ENCODE results near the gene CTSV.
A peak's percentile ranks its signal among the peaks of the same experiment; 100 is the strongest.
"Not testable (repeated sequence)": the region's sequence is repeated elsewhere in the genome, so short reads cannot be mapped to it uniquely, and the experiment has no call there.

CTSV gene

DNA sequence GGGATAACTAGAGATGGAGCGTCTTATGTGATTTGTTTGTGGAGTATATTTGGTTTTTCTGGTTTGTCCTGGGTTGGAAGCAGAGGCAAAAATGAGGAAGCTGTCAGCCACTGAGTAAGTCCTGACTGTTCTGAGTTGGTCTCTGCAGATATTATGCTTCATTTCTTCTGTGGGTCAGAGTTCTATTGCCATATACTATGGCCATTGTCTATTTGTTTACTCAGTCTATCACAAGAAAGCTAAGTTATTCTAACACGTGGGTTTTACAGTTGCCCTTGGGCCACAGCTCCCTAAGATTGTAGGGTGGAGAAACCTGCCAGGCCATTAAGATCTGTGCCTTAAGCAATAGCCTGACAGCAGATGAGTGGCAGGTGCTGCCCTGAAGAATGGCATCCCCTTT lies 3.0 kb upstream of the CTSV start:
- DNase-seq (ENCODE audit: extremely low spot score) = no peak
- TF ChIP-seq, protein P1, sequence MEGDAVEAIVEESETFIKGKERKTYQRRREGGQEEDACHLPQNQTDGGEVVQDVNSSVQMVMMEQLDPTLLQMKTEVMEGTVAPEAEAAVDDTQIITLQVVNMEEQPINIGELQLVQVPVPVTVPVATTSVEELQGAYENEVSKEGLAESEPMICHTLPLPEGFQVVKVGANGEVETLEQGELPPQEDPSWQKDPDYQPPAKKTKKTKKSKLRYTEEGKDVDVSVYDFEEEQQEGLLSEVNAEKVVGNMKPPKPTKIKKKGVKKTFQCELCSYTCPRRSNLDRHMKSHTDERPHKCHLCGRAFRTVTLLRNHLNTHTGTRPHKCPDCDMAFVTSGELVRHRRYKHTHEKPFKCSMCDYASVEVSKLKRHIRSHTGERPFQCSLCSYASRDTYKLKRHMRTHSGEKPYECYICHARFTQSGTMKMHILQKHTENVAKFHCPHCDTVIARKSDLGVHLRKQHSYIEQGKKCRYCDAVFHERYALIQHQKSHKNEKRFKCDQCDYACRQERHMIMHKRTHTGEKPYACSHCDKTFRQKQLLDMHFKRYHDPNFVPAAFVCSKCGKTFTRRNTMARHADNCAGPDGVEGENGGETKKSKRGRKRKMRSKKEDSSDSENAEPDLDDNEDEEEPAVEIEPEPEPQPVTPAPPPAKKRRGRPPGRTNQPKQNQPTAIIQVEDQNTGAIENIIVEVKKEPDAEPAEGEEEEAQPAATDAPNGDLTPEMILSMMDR (IDR thresholded peaks at IDR 0.05; ENCODE audit: control extremely low read depth, extremely low read depth, low read depth, missing control alignments) = no peak
- POLR2A ChIA-PET = no interaction called here
- CTCF ChIA-PET = interaction anchor here (1.7 kb wide), 1 partner anchor 9 kb away, joined by 5 read pairs; no protein-coding TSS in a partner anchor

DNA sequence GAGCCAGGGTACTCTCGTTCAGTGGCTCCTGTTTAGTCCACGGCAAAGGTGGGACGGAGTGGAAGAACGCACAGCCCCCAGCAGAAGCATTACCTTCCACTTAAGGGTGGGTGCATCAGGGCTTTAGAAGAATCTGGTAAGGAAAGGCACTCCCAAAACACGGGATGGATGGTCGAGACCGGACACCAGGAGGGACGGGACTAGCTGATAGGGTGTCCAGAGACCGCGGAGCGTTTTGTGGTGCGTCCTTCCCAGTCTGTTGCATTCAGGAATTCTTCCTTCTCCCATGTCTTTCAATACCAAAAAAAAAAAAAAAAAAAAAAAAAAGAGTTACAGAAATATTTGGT lies 545 bp upstream of the CTSV start:
- POLR2A ChIA-PET = no interaction called here
- peak; percentile 22 for DNase-seq (ENCODE audit: extremely low spot score)
- TF ChIP-seq, protein P1 (IDR thresholded peaks at IDR 0.05; ENCODE audit: control extremely low read depth, extremely low read depth, low read depth, missing control alignments) = no peak
- CTCF ChIA-PET = no interaction called here

DNA sequence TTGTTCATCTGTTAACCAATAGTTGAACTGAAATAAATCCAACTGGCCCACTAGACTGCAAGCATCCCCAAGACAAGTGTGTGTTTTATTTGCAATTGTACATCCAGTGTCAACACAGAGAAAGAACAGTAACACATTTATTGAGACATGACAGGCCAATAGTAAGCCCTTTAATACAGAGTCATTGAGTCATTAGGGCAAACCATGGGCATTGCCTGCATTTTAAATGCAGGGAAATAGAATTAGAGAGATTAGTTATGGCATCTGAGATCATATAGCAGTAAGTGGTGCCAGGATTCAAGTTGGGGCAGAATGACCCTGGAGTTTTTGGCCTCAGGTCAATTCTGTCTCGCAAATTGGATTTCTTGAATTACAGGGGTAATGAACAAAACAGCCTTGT lies 15.4 kb downstream of the CTSV start:
- DNase-seq (ENCODE audit: extremely low spot score); POLR2A ChIA-PET; CTCF ChIA-PET: not testable (repeated sequence)

DNA sequence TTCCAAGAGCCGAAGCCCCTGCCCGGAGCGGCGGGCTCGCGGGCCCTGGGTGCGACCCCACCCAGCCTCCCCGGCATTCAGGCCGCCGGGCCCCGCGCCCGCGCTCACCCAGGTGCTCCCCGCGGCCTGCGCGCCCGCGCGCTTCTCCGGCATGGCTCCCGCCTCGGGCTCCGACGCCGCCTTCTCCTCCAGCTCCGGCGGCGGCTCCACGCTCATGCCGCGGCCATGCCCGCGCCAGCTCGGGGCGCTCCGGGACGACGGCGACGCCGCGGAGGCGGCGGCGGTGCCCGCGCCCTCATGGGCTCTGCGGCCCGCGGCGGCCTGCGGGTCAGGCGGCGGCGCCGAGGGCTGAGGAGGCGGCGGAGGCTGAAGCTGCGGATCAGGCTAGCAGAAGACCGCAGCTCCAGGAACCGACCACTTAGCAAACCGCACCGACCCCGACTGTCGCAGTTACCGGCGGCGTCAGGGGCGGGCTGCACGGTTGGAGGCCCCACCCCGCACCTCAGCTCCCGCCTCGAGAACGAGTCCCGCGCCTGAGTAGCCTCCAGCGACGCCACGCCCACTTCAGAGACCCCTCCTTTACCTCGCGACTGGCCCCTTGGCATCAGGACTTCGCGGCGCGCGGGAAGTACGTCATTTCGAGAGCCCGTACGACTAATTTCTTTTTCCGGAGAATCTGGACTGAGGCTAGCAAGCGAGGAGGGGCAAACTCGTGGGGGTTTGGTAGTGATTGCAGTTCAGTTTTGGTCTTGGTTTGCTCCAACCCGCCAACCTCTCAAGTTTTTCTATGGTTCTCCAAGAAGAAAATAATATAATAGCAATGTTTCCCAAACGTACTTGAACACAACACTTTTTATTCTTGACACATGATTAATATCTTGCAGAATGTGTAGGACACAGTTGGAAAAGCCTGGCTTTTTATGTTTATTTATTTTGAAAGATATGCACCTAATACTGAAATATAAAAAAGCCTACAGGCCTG lies 25.5 kb downstream of the CTSV start:
- POLR2A ChIA-PET, CTCF ChIA-PET: not testable (repeated sequence)
- DNase-seq (ENCODE audit: extremely low spot score) = peak; percentile 43

DNA sequence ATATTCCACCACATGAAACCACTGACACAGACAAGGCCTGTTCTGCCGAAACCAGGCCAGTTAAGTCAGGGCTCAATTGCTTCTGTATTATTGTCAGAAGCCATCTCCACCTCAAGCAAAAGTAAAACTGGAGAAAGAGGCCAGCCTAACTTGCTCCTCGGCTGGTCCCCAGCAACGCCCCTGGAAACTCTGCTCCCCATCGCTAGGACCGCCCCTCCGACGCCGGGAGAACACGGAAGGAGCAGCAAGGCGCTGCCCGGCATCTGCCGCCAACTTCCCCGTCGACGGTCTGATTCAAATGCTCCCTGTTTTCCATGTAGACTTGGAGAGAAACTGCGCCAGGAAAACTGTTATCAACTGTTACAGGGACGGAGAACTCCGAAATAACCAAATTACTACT lies 26.3 kb downstream of the CTSV start:
- POLR2A ChIA-PET; CTCF ChIA-PET; DNase-seq (ENCODE audit: extremely low spot score): not testable (repeated sequence)

DNA sequence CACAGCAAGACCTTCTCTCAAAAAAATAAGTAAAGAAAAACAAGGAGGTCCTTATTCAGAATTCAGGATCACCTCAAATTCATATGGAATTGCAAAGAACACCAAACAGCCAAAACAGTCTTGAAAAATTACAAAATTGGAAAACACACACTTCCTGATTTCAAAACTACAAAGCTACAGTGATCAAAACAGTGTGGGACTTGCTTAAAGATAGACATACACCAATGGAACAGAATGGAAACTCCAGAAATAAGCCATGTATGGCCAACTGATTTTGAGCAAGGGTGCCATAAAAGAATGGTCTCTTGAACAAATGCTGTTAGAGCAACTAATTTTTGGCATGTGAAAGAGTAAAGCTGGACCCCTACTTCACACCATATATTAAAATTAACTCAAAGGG lies 36.7 kb downstream of the CTSV start:
- POLR2A ChIA-PET; CTCF ChIA-PET; DNase-seq (ENCODE audit: extremely low spot score): not testable (repeated sequence)

DNA sequence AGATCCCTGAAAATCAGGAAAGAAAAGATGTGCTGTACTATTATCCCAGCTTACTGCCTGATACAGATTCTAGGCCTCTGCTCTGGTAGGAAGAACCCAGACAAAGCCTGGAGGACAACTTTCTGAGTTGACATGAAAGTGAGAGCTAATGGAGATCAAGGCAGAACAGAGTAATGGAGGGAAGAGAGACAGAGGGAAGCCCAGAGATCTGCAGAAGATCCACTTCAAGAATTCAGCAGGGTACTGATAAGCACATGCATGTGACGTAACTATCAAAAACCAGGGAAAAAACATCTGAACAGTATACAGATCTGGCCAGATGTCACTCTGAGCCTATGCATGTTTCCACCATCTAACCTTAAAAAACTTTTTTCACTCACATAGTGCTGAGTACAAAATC lies 37.6 kb downstream of the CTSV start:
- CTCF ChIA-PET; DNase-seq (ENCODE audit: extremely low spot score): not testable (repeated sequence)

DNA sequence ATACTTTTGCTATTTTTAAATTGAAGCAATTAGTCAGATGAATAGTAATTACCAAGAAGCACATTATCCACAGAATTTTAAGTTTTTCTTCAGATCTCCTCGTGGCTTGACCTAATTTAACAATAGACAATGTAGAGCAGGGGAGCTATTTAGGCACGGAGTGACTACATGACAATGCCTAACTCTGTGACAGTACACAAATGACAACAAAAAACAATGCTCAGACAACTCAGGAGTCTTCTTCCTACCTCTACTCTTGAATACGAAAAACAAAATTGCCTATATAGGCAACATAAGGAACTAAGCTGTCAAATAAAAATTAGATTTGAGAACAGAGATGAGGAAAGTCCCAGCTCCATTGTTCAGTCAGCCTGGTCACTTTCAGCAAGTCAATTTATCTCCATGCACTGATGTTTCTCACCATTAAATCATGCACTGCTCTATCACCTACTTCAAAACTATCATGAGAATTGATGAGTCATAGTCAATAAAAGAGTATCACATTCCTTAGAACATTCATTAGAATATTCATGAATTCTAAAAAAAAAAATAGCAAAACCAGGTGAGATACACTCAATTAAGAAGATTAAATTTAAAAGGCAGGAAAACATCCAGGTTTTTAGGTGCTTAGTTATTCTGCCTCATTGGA lies 38.7 kb downstream of the CTSV start:
- POLR2A ChIA-PET; DNase-seq (ENCODE audit: extremely low spot score); CTCF ChIA-PET: not testable (repeated sequence)

More for the DNA sequence above, 37.6 kb downstream of the CTSV start:
- POLR2A ChIA-PET = not testable (repeated sequence)

DNA sequence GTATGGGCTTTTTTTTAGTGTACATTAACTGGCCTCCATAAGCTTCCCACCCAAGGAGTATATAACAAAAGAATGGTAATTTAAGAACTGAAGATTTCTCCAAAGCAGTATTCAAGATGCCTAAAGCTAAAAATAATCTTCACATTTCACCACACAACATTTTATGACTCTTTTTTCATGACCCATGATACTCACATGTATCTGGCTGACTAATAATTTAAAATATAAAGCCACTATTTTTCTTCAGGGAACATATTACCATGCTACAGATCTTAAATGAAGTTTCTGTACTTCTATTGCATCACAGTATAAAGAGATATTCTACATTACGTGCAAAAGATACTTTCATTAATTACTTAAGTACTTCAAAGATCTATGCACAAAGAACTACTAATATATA lies 39.2 kb downstream of the CTSV start:
- CTCF ChIA-PET, POLR2A ChIA-PET: not testable (repeated sequence)

DNA sequence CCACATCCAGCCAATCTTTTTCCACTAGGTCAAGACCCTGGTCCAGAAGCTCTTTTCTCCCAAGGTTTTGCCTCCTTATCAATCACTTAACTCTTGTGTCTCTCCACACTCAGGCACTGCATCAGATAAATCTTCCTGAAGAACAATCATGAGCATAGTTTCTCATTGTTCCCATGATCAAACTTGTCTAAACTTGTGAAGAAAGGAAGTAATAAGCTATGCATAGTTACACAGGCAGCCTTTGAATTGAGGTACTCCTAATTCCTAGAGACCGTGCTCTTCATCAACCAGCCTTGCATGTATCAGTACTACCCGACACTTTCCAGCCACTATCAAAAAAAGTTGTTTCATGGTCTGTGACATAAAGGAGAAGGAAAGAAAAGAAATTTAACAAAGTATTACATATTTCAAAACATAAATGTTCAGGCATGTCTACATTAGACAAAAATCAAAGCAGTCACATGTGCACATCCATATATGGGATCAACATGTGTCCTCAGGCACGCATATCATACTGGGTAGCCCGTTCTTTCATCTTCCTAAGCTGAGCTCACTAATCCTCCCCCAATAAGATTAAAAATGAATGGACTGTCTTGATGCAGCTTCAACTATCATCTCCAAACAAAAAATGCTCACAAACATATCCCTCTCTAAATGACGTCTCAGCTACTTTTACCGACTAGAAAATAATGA lies 41.8 kb downstream of the CTSV start:
- CTCF ChIA-PET; DNase-seq (ENCODE audit: extremely low spot score); POLR2A ChIA-PET: not testable (repeated sequence)

More for the DNA sequence above, 39.2 kb downstream of the CTSV start:
- not testable (repeated sequence) for DNase-seq (ENCODE audit: extremely low spot score)

DNA sequence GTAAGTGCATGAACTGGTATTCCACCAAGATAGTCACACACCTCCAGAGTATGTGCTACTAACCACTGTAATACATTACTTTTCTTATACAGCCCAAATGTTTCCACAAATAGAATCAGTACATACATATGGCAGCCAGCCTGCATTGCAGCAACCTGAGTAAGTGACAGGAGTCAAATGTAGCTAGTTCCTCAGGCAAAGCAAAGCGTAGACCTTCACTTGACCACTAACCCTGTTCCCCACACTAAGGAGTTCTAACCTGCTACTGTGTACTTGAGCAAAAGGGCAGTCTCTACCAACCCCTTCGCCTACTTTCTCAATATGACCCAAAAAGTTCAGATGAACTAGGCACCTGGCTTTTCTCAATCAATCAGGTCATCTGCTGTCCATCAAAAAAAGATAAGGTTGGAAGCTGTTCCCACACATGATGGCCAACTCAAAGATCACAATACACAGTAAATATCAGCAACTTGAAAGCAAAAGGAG lies 44.4 kb downstream of the CTSV start:
- DNase-seq (ENCODE audit: extremely low spot score); CTCF ChIA-PET; POLR2A ChIA-PET: not testable (repeated sequence)

DNA sequence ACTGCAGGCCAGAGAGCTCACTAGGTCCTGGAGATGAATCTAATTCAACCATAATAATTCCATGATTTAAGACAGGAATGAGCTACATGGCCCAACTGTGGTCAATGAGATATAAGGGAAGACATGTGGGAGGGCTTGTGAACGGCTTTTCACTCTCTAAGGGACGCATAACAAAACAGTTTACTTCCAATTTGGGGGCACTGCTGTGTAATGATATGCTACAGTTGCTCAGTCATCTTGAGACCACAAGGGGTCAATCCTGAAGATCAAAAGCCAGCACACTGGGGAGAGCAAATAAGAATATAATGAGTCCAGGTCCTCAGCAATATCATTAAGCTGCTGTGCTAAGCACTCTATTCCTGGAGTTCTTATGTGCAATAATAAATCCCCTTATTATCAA lies 46.6 kb downstream of the CTSV start:
- DNase-seq (ENCODE audit: extremely low spot score); POLR2A ChIA-PET; CTCF ChIA-PET: not testable (repeated sequence)

DNA sequence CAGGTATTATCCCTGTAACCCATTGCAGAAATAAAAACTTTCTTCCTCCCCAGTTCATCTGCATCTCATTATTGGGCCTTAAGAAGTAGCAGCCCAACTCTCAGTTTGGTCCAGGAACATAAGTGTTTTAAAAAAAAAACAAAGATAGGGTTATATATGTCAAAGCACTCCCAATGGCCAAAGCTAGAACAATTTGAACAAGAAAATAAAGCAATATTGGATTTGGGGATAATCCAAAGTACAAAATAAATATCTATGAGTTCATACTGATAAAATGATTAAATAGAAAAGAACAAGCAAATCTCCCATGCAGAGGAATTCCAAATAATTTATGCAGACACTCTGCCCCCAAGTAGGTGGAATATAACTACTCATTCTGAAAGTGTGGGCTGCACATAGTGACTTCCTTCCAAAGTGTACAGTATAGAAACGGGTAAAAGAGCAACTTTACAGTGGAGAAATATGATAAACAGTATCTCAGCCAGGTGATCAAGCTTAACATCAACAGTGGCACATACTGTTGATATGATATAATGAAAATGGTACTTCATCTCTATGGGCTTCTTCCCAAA lies 49.1 kb downstream of the CTSV start:
- DNase-seq (ENCODE audit: extremely low spot score); POLR2A ChIA-PET; CTCF ChIA-PET: not testable (repeated sequence)

DNA sequence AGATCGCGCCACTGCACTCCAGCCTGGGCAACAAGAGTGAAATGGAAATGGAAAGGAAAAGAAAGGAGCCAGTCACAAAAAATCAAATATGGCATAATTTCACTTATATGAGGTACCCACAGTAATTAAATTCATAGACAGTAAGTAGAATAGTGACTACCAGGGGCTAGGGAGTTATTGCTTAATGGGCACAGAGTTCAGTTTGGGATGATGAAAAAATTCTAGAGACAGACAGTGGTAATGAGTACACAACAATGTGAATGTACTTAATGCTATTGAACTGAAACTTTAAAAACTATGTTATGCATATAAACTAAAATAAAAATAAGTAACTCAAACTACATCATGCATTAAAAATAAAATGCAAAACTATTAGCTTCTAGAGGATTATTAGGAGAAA lies 54.1 kb downstream of the CTSV start:
- POLR2A ChIA-PET; CTCF ChIA-PET; DNase-seq (ENCODE audit: extremely low spot score): not testable (repeated sequence)

DNA sequence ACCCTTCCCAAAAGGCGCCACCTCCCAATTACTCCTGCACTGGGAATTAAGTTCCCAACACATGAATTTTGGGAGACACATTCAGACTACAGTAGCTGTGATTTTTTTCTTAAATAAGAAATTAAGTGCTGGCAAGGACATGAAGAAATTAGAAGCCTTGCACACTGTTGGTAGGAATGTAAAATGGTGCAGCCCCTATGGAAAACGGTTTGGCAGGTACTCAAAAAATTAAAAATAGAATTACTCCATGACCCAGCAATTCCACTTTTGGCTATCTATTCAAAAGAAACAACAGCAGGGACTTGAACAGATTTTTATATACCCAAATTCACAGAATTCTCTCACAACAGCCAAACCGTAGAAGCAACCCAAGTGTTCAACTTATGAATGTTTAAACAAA lies 54.8 kb downstream of the CTSV start:
- DNase-seq (ENCODE audit: extremely low spot score); CTCF ChIA-PET; POLR2A ChIA-PET: not testable (repeated sequence)

Data from GM10248 (cell line).